Dermis blood vessel endothelial cell (primary cell): ENCODE results near the gene BDH1. TPM values are rescaled to one million over a fixed set of nuclear protein-coding genes. Genes with fewer than 3 reads are reported as not detected.
"Not testable (repeated sequence)": the region's sequence is repeated elsewhere in the genome, so short reads cannot be mapped to it uniquely, and the experiment has no call there.

ENCODE experiments used
- DNase-seq: peaks from one replicate; pipeline ENCODE4 v3.0.0; 2010
- total RNA-seq: library from RNA; depleted of rRNA; stranded (reverse); fragments of >200 nt; gene quantifications from 2 replicates; pipeline ENCODE4 v1.2.3, GENCODE V29; 2014

BDH1 gene
- 4.4 and 7.2 TPM in 2 replicates for total RNA-seq

- peak; percentile 19 for DNase-seq
Measured at GRCh38 chr3:197555281-197556261, at the start of gene BDH1. Gene BDH1, minus strand, starts transcription at chr3:197555968. Its CDS starts 9,525 bp downstream, at chr3:197546443.

- DNase-seq: no peak
Measured at GRCh38 chr3:197603317-197603933, 47.7 kb upstream of the BDH1 start.

- not testable (repeated sequence) for DNase-seq
Measured at GRCh38 chr3:197602351-197602750, 46.6 kb upstream of the BDH1 start.

GRCh38 chr3:197601566-197601840 is 45.7 kb upstream of the BDH1 start:
- DNase-seq: not testable (repeated sequence)

GRCh38 chr3:197600796-197601565 is 45.2 kb upstream of the BDH1 start:
- no peak for DNase-seq

- DNase-seq: peak; percentile 87
Measured at GRCh38 chr3:197599089-197599765, 43.5 kb upstream of the BDH1 start.

GRCh38 chr3:197598404-197598980 is 42.7 kb upstream of the BDH1 start:
- no peak for DNase-seq

- no peak for DNase-seq
Measured at GRCh38 chr3:197597335-197597734, 41.6 kb upstream of the BDH1 start.

- no peak for DNase-seq
Measured at GRCh38 chr3:197595470-197596185, 39.9 kb upstream of the BDH1 start.

GRCh38 chr3:197593046-197593380 is 37.2 kb upstream of the BDH1 start:
- DNase-seq: no peak

- DNase-seq: no peak
Measured at GRCh38 chr3:197592361-197593045, 36.7 kb upstream of the BDH1 start.

GRCh38 chr3:197591816-197592215 is 36.0 kb upstream of the BDH1 start:
- DNase-seq: no peak

- no peak for DNase-seq
Measured at GRCh38 chr3:197590313-197590962, 34.7 kb upstream of the BDH1 start.

- DNase-seq: no peak
Measured at GRCh38 chr3:197589545-197589944, 33.8 kb upstream of the BDH1 start.

- DNase-seq: not testable (repeated sequence)
Measured at GRCh38 chr3:197586768-197587167, 31.0 kb upstream of the BDH1 start.

- DNase-seq: no peak
Measured at GRCh38 chr3:197586181-197586580, 30.4 kb upstream of the BDH1 start.

GRCh38 chr3:197584733-197585132 is 29.0 kb upstream of the BDH1 start:
- no peak for DNase-seq

GRCh38 chr3:197583371-197583770 is 27.6 kb upstream of the BDH1 start:
- no peak for DNase-seq

GRCh38 chr3:197580253-197580691 is 24.5 kb upstream of the BDH1 start:
- no peak for DNase-seq

GRCh38 chr3:197578376-197578775 is 22.6 kb upstream of the BDH1 start:
- DNase-seq: no peak
